ENCODE data around the gene FOXP1. TPM values are rescaled to one million over a fixed set of nuclear protein-coding genes. Genes with fewer than 3 reads are reported as not detected.

FOXP1 gene
- total and polyA plus RNA-seq, 2 of the 13 experiments (the other 11 are each of a cell fraction or from before 2014, with no cell fraction given): 40.4 to 59.0 TPM

GRCh38 chr3:71152892-71153265, 430.6 kb downstream of the FOXP1 start:
- FAIRE-seq (peak; percentile 74), DNase-seq (ENCODE audit: low spot score) (peak; percentile 92), ATAC-seq (peak; percentile 97)
- Histone ChIP-seq H3K4me1 (ENCODE audit: insufficient read depth, low read length) (peaks cover 74% of the 10 kb centered on the region), H3K4me3 (replicated peaks in 1 of 3; ENCODE audit: insufficient read depth in 1 of 3, low read depth in 2 of 3, low read length in 3 of 3) (peak overlapping the region in 1 of 3 experiments; percentile 4; a peak in 1 of 6 replicates), H3K27ac (ENCODE audit: extremely low read length, insufficient read depth, low read length) (peak overlapping the region; percentile 66), H4K20me1 (ENCODE audit: insufficient read depth, low read length) (no peaks in the 10 kb centered on the region), H2AFZ (ENCODE audit: low read length) (no peak overlapping the region), H3K36me3 (replicated peaks in 1 of 2; ENCODE audit: control insufficient read depth in 1 of 2, insufficient read depth in 2 of 2, low read length in 2 of 2) (no peaks in the 10 kb centered on the region), H3K79me2 (ENCODE audit: insufficient read depth, low read length) (no peaks in the 10 kb centered on the region), H3K27me3 (ENCODE audit: control insufficient read depth in 1 of 2, insufficient read depth in 2 of 2, low read length in 2 of 2) (no peaks in the 10 kb centered on the region), H3K9ac (ENCODE audit: insufficient read depth, low read depth, low read length) (peak overlapping the region; percentile 1; the same call in 1 of the 2 replicates), H3K9me3 (ENCODE audit: low read length) (no peaks in the 10 kb centered on the region), H3K4me2 (ENCODE audit: low read depth, low read length) (peak overlapping the region; percentile 66)
- intact Hi-C loops (cut with micrococcal nuclease; ENCODE audit: unreplicated experiment): loop anchor here (1.0 to 10.0 kb wide), 4 partner anchors 55 to 626 kb away; no protein-coding TSS in a partner anchor
- in situ Hi-C loops (cut with HindIII; ENCODE audit: extremely low pct_ligation_motif_present, low pct_unique_long_range_greater_than_20kb): loop anchor here (5.0 kb wide), 1 partner anchor 54 kb away; no protein-coding TSS in a partner anchor
- WGBS (ENCODE audit: low lambda C conversion rate): 14% methylated on average over 4 of the region's 8 CpGs
- CTCF ChIA-PET (ENCODE audit: low intra/inter-chr PET ratio, low total read pairs): no interaction called here
- no TSS peak for BruUV-seq (replicated peaks)
- POLR2A ChIA-PET: interaction anchor here (0.6 to 3.3 kb wide), 14 partner anchors 9 to 427 kb away, joined by 3 to 21 read pairs (median 4); no protein-coding TSS in a partner anchor
- TF ChIP-seq MXD4 (CRISPR knock-in tag; IDR thresholded peaks at IDR 0.05): no peak; the same call in 1 of the 2 replicates
- no peak for TF ChIP-seq ZNF703 (CRISPR knock-in tag; IDR thresholded peaks at IDR 0.05; ENCODE audit: borderline replicate concordance)
- TF ChIP-seq SIX4 (CRISPR knock-in tag; IDR thresholded peaks at IDR 0.05): peak; percentile 50; the same call in 1 of the 2 replicates
- no peak; the same call in 1 of the 2 replicates for TF ChIP-seq FOXC1 (CRISPR knock-in tag; IDR thresholded peaks at IDR 0.05; ENCODE audit: borderline replicate concordance)
- no peak; the same call in 1 of the 2 replicates for TF ChIP-seq ZNF430 (CRISPR knock-in tag; IDR thresholded peaks at IDR 0.05)
- no peak; the same call in 1 of the 2 replicates for TF ChIP-seq TFDP1 (CRISPR knock-in tag; IDR thresholded peaks at IDR 0.05; ENCODE audit: borderline replicate concordance)
- TF ChIP-seq PAX8 (CRISPR knock-in tag; IDR thresholded peaks at IDR 0.05; ENCODE audit: borderline replicate concordance): no peak
- TF ChIP-seq, protein P1, sequence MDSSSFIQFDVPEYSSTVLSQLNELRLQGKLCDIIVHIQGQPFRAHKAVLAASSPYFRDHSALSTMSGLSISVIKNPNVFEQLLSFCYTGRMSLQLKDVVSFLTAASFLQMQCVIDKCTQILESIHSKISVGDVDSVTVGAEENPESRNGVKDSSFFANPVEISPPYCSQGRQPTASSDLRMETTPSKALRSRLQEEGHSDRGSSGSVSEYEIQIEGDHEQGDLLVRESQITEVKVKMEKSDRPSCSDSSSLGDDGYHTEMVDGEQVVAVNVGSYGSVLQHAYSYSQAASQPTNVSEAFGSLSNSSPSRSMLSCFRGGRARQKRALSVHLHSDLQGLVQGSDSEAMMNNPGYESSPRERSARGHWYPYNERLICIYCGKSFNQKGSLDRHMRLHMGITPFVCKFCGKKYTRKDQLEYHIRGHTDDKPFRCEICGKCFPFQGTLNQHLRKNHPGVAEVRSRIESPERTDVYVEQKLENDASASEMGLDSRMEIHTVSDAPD (CRISPR knock-in tag; IDR thresholded peaks at IDR 0.05): peak; percentile 89
- no peak for TF ChIP-seq FOXA1 (IDR thresholded peaks at IDR 0.05)
- peak; percentile 93 for TF ChIP-seq FOXA1 (CRISPR knock-in tag; IDR thresholded peaks at IDR 0.05)
- TF ChIP-seq ZNF513 (CRISPR knock-in tag; conservative IDR thresholded peaks at IDR 0.05): no peak
- TF ChIP-seq ZFP62 (CRISPR knock-in tag; IDR thresholded peaks at IDR 0.05): no peak
- TF ChIP-seq ZBTB38 (CRISPR knock-in tag; IDR thresholded peaks at IDR 0.05): peak; percentile 60; the same call in 1 of the 2 replicates
- TF ChIP-seq ZNF260 (CRISPR knock-in tag; IDR thresholded peaks at IDR 0.05; ENCODE audit: borderline replicate concordance, low read depth): no peak
- TF ChIP-seq ZNF143 (CRISPR knock-in tag; IDR thresholded peaks at IDR 0.05): no peak; the same call in 1 of the 2 replicates
- TF ChIP-seq IRF1 (CRISPR knock-in tag; IDR thresholded peaks at IDR 0.05; ENCODE audit: low read depth): no peak
- no peak for TF ChIP-seq SP140L (CRISPR knock-in tag; IDR thresholded peaks at IDR 0.05; ENCODE audit: borderline replicate concordance)
- TF ChIP-seq ARID2 (CRISPR knock-in tag; IDR thresholded peaks at IDR 0.05; ENCODE audit: borderline replicate concordance): no peak
- TF ChIP-seq, protein P2, sequence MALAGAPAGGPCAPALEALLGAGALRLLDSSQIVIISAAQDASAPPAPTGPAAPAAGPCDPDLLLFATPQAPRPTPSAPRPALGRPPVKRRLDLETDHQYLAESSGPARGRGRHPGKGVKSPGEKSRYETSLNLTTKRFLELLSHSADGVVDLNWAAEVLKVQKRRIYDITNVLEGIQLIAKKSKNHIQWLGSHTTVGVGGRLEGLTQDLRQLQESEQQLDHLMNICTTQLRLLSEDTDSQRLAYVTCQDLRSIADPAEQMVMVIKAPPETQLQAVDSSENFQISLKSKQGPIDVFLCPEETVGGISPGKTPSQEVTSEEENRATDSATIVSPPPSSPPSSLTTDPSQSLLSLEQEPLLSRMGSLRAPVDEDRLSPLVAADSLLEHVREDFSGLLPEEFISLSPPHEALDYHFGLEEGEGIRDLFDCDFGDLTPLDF (CRISPR knock-in tag; IDR thresholded peaks at IDR 0.05): no peak
